ENCODE results near the gene WDR48. TPM values are rescaled to one million over a fixed set of nuclear protein-coding genes. Genes with fewer than 3 reads are reported as not detected.

The WDR48 gene
- total RNA-seq, 2 donors from 2014 or later = 57.5 to 60.4 TPM

DNA sequence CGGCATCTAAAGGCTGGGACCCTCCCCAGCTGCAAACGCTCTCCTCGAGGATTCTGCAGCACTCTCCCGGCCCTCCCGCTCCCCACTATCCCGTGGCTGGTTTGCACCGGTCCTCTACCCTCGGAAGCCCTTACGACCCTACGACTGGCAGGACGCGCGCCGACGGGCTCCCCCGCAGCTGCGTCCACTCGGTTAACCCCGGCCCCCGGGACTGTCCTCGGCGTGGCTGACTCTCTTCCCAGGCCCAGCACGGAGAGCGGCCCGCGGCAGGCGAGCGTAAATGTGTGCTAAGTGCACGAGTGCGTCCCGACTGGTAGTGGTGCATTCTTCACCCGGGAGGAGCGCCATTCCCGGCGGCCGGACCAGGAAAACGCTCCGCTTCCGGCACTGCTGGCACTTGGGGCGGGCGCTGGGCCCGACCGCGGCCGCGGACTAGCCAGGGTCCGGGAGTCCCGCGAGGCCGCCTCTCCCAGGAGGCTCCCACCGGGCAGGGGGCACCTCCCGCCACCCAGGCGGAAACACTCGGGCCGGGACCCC lies 55.1 kb downstream of the WDR48 start:
- no peaks in the 10 kb centered on the region for H3K36me3 ChIP-seq (ENCODE audit: control insufficient read depth, insufficient read depth, low read length)
- no peaks in the 10 kb centered on the region for H3K9me3 Mint-ChIP-seq
- H3K4me3 ChIP-seq (ENCODE audit: low read length) = peak overlapping the region; percentile 92
- H3K27me3 ChIP-seq (ENCODE audit: control insufficient read depth, insufficient read depth, low read length, poor library complexity, severe bottlenecking) = no peaks in the 10 kb centered on the region
- peak overlapping the region; percentile 51 for H3K27ac ChIP-seq (ENCODE audit: low read depth, low read length)
- H3K4me3 Mint-ChIP-seq = peak overlapping the region; percentile 96
- H3K4me1 Mint-ChIP-seq = peaks cover 16% of the 10 kb centered on the region
- H3K9ac ChIP-seq (ENCODE audit: extremely low read depth, low read length, poor library complexity, severe bottlenecking) = peak overlapping the region; percentile 86
- TF ChIP-seq, protein P1, sequence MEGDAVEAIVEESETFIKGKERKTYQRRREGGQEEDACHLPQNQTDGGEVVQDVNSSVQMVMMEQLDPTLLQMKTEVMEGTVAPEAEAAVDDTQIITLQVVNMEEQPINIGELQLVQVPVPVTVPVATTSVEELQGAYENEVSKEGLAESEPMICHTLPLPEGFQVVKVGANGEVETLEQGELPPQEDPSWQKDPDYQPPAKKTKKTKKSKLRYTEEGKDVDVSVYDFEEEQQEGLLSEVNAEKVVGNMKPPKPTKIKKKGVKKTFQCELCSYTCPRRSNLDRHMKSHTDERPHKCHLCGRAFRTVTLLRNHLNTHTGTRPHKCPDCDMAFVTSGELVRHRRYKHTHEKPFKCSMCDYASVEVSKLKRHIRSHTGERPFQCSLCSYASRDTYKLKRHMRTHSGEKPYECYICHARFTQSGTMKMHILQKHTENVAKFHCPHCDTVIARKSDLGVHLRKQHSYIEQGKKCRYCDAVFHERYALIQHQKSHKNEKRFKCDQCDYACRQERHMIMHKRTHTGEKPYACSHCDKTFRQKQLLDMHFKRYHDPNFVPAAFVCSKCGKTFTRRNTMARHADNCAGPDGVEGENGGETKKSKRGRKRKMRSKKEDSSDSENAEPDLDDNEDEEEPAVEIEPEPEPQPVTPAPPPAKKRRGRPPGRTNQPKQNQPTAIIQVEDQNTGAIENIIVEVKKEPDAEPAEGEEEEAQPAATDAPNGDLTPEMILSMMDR (conservative IDR thresholded peaks at IDR 0.05) = no peak
- peaks cover 6% of the 10 kb centered on the region for H3K27me3 Mint-ChIP-seq (ENCODE audit: insufficient read depth)
- peak overlapping the region; percentile 83 for H3K27ac Mint-ChIP-seq
- H3K9me3 ChIP-seq (ENCODE audit: control insufficient read depth, low read length) = no peaks in the 10 kb centered on the region
- 0% methylated on average over 11 to 55 of the region's 55 CpGs for WGBS, 2 experiments (ENCODE audit: insufficient coverage in 1 of 2, insufficient read length in 1 of 2)
- DNase-seq = peak; percentile 85
- no peaks in the 10 kb centered on the region for H3K4me1 ChIP-seq (ENCODE audit: control insufficient read depth, insufficient read depth, low read length)
- H3K36me3 Mint-ChIP-seq (ENCODE audit: low read depth) = no peaks in the 10 kb centered on the region

DNA sequence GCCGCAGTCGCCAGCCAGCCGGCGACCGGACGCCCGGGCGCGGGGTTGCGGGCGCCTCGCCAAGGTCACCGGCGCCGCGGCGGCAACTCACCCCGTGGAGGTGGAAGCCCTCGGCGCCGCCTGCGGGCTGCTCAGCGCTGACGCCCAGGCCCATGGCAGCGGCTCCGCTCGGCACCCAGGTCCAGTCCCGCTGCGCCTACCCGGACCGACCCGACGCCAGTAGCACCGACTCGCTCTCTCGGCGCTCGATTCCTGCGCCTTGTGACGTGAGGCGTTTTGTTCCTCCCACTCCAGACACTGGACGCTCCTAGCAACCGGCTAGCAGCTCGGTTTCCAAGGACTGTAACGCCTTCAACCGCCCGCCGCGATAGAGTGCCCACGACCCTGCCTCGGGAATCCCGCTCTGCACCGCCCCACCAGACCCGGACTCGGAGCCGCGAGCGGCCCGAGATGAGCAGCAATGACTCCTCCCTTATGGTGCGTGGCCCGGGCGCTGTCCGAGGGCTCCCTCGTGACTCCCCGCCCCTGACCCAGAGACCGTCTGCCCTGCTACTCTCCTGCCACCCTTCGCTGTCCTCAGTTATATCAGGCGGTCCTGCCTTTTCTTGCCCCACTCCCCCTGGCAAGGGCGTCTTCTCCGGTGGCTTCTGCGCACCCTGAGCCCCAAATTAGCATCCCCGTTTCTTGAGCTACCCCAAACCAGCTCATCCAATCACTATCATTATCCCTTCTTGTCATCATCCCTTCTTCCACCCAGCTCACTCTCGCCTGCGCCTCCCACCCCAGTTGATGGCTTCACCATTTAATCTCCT lies 55.8 kb downstream of the WDR48 start, which contains the start of the genes GORASP1 and TTC21A:
Gene GORASP1 (minus strand): TSS at position 240 of the 812 bp plus-strand sequence. CDS start 86 bp downstream, at position 154.
Gene TTC21A (plus strand): TSS at position 293 of the 812 bp plus-strand sequence. CDS start 158 bp downstream, at position 451.
- peak; percentile 93 for DNase-seq
- TF ChIP-seq, protein P1 (conservative IDR thresholded peaks at IDR 0.05) = no peak
- Mint-ChIP-seq H3K36me3 (ENCODE audit: low read depth) (no peaks in the 10 kb centered on the region), H3K27ac (peak within 1 kb of the TSS; percentile 91), H3K9me3 (no peaks in the 10 kb centered on the region), H3K27me3 (ENCODE audit: insufficient read depth) (peaks cover 6% of the 10 kb centered on the region), H3K4me1 (peaks cover 16% of the 10 kb centered on the region), H3K4me3 (peak within 1 kb of the TSS; percentile 96)
- Histone ChIP-seq H3K27me3 (ENCODE audit: control insufficient read depth, insufficient read depth, low read length, poor library complexity, severe bottlenecking) (no peaks in the 10 kb centered on the region), H3K9me3 (ENCODE audit: control insufficient read depth, low read length) (no peaks in the 10 kb centered on the region), H3K27ac (ENCODE audit: low read depth, low read length) (peak within 1 kb of the TSS; percentile 51), H3K9ac (ENCODE audit: extremely low read depth, low read length, poor library complexity, severe bottlenecking) (peak within 1 kb of the TSS; percentile 86), H3K4me1 (ENCODE audit: control insufficient read depth, insufficient read depth, low read length) (no peaks in the 10 kb centered on the region), H3K36me3 (ENCODE audit: control insufficient read depth, insufficient read depth, low read length) (no peaks in the 10 kb centered on the region), H3K4me3 (ENCODE audit: low read length) (peak within 1 kb of the TSS; percentile 92)
- 1% methylated on average over 47 to 74 of the region's 74 CpGs for WGBS, 2 experiments (ENCODE audit: insufficient coverage in 1 of 2, insufficient read length in 1 of 2)

DNA sequence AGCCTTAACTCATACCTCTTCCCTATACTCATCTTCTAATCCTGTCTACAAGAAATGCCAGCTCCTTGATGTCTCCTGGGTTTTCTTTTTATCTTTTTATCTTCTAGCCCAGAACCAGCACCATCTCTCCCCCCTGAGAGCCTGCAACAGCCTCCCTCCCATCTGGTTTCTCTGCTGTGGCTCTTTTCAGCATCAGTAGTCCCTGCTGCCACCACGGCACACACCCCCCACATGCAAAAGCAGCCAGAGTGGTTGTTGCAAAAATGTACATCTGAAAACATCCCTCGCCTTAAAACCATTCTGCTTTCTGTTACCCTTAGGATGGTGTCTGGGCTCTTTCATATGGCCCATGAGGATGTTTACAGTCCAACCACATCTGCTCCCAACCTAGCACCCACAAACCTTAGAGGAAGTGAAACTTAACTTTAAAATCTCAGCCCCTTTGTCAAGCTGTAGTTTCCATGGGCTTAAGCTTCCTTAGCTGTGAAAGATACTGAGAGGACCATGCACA lies 56.4 kb downstream of the WDR48 start:
- Mint-ChIP-seq H3K27ac (peak overlapping the region; percentile 91), H3K9me3 (no peaks in the 10 kb centered on the region), H3K36me3 (ENCODE audit: low read depth) (no peaks in the 10 kb centered on the region), H3K27me3 (ENCODE audit: insufficient read depth) (peaks cover 6% of the 10 kb centered on the region), H3K4me1 (peaks cover 16% of the 10 kb centered on the region), H3K4me3 (peak overlapping the region; percentile 96)
- Histone ChIP-seq H3K36me3 (ENCODE audit: control insufficient read depth, insufficient read depth, low read length) (no peaks in the 10 kb centered on the region), H3K9me3 (ENCODE audit: control insufficient read depth, low read length) (no peaks in the 10 kb centered on the region), H3K27me3 (ENCODE audit: control insufficient read depth, insufficient read depth, low read length, poor library complexity, severe bottlenecking) (no peaks in the 10 kb centered on the region), H3K4me3 (ENCODE audit: low read length) (peak overlapping the region; percentile 92), H3K27ac (ENCODE audit: low read depth, low read length) (no peak overlapping the region), H3K4me1 (ENCODE audit: control insufficient read depth, insufficient read depth, low read length) (no peaks in the 10 kb centered on the region), H3K9ac (ENCODE audit: extremely low read depth, low read length, poor library complexity, severe bottlenecking) (peak overlapping the region; percentile 86)
- WGBS, 2 experiments (ENCODE audit: insufficient coverage in 1 of 2, insufficient read length in 1 of 2) = 60 to 73% methylated on average over 1 to 2 of the region's 2 CpGs
- DNase-seq = no peak
- TF ChIP-seq, protein P1 (conservative IDR thresholded peaks at IDR 0.05) = no peak
